ENCODE results near the gene C12orf75. TPM values are rescaled to one million over a fixed set of nuclear protein-coding genes. Genes with fewer than 3 reads are reported as not detected.

C12orf75 gene
- total and polyA plus RNA-seq, 10 of the 15 experiments (the other 5 are each of a cell fraction or from before 2014, with no cell fraction given) = 40.7 to 411 (median 159) TPM

DNA sequence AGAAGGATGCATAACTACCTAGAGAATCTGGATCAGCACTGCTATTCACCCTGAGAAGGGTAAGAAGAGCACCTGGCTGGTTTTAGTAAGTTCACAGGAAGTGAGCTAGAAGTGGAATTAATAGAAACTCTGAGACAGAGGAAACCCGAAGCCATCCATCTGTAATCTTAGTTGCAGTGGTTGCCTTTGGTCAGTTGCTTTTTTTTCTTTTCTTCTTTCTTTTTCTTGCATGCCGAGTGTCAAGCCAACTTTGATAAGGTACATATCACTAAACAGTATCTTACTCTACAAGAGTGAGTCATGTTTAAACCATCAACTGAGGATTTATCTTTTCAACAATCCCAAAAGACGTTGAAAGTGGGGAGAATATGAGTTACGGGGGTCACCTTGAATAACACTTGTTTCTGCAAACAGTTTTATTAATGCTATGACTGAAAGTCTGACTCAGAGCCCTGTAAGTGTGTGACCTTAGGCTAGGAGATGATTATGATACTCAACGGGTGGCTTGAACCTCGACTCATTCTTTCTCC lies 26.7 kb downstream of the C12orf75 start (continued):
- peak in 1 of 2 experiments; percentile 67; a peak in 2 of 4 replicates for TF ChIP-seq EP300 (IDR thresholded peaks at IDR 0.05; ENCODE audit: borderline replicate concordance in 1 of 2, control insufficient read depth in 1 of 2, low read depth in 2 of 2, low read length in 2 of 2)
- no peak for TF ChIP-seq POU2F2 (IDR thresholded peaks at IDR 0.05; ENCODE audit: borderline replicate concordance, low read depth, low read length)
- TF ChIP-seq CREB1 (IDR thresholded peaks at IDR 0.05; ENCODE audit: low read depth) = 0 out of 2 replicates have a peak, but pooled peaks have one; percentile 26
- no peak for TF ChIP-seq LARP7 (IDR thresholded peaks at IDR 0.05)
- no peak for TF ChIP-seq MEF2B (IDR thresholded peaks at IDR 0.05; ENCODE audit: partially characterized antibody, poor library complexity, severe bottlenecking)
- 0 out of 2 replicates have a peak, but pooled peaks have one; percentile 28 for TF ChIP-seq YY1 (IDR thresholded peaks at IDR 0.05; ENCODE audit: low read depth, low read length)
- peak; percentile 46 for TF ChIP-seq MTA3 (IDR thresholded peaks at IDR 0.05; ENCODE audit: borderline replicate concordance, low read length)
- TF ChIP-seq NR2F1 (conservative IDR thresholded peaks at IDR 0.05) = 0 out of 2 replicates have a peak, but pooled peaks have one; percentile 18
- 0 out of 2 replicates have a peak, but pooled peaks have one; percentile 0 for TF ChIP-seq PAX5 (IDR thresholded peaks at IDR 0.05; ENCODE audit: borderline replicate concordance, low read depth, low read length)
- TF ChIP-seq, protein P1, sequence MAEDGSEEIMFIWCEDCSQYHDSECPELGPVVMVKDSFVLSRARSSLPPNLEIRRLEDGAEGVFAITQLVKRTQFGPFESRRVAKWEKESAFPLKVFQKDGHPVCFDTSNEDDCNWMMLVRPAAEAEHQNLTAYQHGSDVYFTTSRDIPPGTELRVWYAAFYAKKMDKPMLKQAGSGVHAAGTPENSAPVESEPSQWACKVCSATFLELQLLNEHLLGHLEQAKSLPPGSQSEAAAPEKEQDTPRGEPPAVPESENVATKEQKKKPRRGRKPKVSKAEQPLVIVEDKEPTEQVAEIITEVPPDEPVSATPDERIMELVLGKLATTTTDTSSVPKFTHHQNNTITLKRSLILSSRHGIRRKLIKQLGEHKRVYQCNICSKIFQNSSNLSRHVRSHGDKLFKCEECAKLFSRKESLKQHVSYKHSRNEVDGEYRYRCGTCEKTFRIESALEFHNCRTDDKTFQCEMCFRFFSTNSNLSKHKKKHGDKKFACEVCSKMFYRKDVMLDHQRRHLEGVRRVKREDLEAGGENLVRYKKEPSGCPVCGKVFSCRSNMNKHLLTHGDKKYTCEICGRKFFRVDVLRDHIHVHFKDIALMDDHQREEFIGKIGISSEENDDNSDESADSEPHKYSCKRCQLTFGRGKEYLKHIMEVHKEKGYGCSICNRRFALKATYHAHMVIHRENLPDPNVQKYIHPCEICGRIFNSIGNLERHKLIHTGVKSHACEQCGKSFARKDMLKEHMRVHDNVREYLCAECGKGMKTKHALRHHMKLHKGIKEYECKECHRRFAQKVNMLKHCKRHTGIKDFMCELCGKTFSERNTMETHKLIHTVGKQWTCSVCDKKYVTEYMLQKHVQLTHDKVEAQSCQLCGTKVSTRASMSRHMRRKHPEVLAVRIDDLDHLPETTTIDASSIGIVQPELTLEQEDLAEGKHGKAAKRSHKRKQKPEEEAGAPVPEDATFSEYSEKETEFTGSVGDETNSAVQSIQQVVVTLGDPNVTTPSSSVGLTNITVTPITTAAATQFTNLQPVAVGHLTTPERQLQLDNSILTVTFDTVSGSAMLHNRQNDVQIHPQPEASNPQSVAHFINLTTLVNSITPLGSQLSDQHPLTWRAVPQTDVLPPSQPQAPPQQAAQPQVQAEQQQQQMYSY (CRISPR knock-in tag; IDR thresholded peaks at IDR 0.05) = no peak
- TF ChIP-seq, protein P2, sequence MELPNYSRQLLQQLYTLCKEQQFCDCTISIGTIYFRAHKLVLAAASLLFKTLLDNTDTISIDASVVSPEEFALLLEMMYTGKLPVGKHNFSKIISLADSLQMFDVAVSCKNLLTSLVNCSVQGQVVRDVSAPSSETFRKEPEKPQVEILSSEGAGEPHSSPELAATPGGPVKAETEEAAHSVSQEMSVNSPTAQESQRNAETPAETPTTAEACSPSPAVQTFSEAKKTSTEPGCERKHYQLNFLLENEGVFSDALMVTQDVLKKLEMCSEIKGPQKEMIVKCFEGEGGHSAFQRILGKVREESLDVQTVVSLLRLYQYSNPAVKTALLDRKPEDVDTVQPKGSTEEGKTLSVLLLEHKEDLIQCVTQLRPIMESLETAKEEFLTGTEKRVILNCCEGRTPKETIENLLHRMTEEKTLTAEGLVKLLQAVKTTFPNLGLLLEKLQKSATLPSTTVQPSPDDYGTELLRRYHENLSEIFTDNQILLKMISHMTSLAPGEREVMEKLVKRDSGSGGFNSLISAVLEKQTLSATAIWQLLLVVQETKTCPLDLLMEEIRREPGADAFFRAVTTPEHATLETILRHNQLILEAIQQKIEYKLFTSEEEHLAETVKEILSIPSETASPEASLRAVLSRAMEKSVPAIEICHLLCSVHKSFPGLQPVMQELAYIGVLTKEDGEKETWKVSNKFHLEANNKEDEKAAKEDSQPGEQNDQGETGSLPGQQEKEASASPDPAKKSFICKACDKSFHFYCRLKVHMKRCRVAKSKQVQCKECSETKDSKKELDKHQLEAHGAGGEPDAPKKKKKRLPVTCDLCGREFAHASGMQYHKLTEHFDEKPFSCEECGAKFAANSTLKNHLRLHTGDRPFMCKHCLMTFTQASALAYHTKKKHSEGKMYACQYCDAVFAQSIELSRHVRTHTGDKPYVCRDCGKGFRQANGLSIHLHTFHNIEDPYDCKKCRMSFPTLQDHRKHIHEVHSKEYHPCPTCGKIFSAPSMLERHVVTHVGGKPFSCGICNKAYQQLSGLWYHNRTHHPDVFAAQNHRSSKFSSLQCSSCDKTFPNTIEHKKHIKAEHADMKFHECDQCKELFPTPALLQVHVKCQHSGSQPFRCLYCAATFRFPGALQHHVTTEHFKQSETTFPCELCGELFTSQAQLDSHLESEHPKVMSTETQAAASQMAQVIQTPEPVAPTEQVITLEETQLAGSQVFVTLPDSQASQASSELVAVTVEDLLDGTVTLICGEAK (IDR thresholded peaks at IDR 0.05; ENCODE audit: borderline replicate concordance) = peak; percentile 16; the same call in 1 of the 2 replicates
- TF ChIP-seq SPI1 (IDR thresholded peaks at IDR 0.05; ENCODE audit: borderline replicate concordance, insufficient read depth, low read depth, low read length) = peak; percentile 29; the same call in 1 of the 2 replicates
- TF ChIP-seq RUNX3 (IDR thresholded peaks at IDR 0.05; ENCODE audit: low read length) = peak; percentile 74
- peak; percentile 36; the same call in 1 of the 2 replicates for TF ChIP-seq BCL11A (IDR thresholded peaks at IDR 0.05; ENCODE audit: low read depth, low read length)
- peak; percentile 45; the same call in 1 of the 2 replicates for TF ChIP-seq JUNB (IDR thresholded peaks at IDR 0.05)
- 0 out of 2 replicates have a peak, but pooled peaks have one; percentile 12 for TF ChIP-seq EED (IDR thresholded peaks at IDR 0.05; ENCODE audit: low read depth)
- TF ChIP-seq FOXM1 (IDR thresholded peaks at IDR 0.05; ENCODE audit: low read depth, low read length) = peak; percentile 58; the same call in 1 of the 2 replicates
